ENCODE measurements around the gene EPHA4.

The EPHA4 gene

DNA sequence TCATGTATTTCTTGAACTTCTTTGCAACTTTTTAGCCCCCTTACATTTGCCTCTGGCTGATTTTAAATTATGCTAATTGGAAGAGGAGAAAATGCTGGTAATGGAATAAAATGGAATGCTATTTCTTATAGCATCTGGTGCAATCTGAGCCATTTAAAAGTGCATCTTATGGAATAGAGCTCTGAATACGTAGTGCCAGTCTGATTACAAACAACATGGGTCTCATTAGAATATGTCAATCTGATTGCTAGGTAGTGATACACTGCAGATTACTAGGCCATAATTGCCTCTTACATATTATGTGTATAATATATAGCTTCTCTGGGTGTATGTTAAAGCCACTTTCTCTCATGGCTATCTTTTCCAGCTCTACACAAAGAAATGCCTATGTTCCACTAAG is 159.1 kb downstream of the EPHA4 start:
- DNase-seq: no peak
- no peak overlapping the region for H3K4me2 ChIP-seq (ENCODE audit: low read depth, low read length)

DNA sequence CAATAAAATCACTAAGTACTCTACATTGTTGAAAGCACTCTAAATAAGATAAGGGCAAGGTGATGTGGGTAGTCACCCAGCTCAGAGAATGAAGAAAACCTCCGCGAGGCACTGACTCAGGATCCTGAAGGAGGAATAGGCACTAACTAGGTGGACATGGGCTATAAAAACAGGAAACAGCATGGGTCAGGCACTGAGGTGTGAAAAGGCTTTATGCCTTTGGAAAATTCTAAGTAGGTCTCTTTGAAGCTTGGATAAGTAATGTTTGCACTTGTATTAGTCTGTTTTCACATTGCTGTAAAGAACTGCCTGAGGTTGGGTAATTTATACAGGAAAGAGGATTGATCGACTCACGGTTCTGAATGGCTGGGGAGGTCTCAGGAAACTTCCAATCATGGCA is 161.6 kb downstream of the EPHA4 start:
- no peak overlapping the region for H3K4me2 ChIP-seq (ENCODE audit: low read depth, low read length)
- no peak for DNase-seq
- H2AFZ ChIP-seq (ENCODE audit: low read length): no peak overlapping the region
- H3F3A ChIP-seq (ENCODE audit: insufficient read depth, low read length): no peaks in the 10 kb centered on the region
- TF ChIP-seq EZH2 (optimal IDR thresholded peaks at IDR 0.05; ENCODE audit: low read depth, low read length) (no peak), EZH2phosphoT487 (IDR thresholded peaks at IDR 0.05; ENCODE audit: low read length) (no peak)
- TF ChIP-seq, protein P1, sequence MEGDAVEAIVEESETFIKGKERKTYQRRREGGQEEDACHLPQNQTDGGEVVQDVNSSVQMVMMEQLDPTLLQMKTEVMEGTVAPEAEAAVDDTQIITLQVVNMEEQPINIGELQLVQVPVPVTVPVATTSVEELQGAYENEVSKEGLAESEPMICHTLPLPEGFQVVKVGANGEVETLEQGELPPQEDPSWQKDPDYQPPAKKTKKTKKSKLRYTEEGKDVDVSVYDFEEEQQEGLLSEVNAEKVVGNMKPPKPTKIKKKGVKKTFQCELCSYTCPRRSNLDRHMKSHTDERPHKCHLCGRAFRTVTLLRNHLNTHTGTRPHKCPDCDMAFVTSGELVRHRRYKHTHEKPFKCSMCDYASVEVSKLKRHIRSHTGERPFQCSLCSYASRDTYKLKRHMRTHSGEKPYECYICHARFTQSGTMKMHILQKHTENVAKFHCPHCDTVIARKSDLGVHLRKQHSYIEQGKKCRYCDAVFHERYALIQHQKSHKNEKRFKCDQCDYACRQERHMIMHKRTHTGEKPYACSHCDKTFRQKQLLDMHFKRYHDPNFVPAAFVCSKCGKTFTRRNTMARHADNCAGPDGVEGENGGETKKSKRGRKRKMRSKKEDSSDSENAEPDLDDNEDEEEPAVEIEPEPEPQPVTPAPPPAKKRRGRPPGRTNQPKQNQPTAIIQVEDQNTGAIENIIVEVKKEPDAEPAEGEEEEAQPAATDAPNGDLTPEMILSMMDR (IDR thresholded peaks at IDR 0.05; ENCODE audit: low read length): no peak
- H4K20me1 ChIP-seq (ENCODE audit: insufficient read depth, low read length): no peaks in the 10 kb centered on the region
- no peaks in the 10 kb centered on the region for H3K79me2 ChIP-seq (ENCODE audit: low read length)
- no peak overlapping the region for H3K27ac ChIP-seq (ENCODE audit: low read length)
- H3K4me1 ChIP-seq (ENCODE audit: low read length): no peaks in the 10 kb centered on the region
- H3K4me3 ChIP-seq (ENCODE audit: low read length): no peak overlapping the region
- H3K9ac ChIP-seq (ENCODE audit: low read length): no peak overlapping the region
- H3K27me3 ChIP-seq (replicated peaks; ENCODE audit: insufficient read depth, low read length): no peaks in the 10 kb centered on the region
- H3K9me2 ChIP-seq (replicated peaks; ENCODE audit: insufficient read depth, low read length): no peaks in the 10 kb centered on the region
- no peaks in the 10 kb centered on the region for H3K9me3 ChIP-seq (replicated peaks; ENCODE audit: insufficient read depth, low read length)
- no peaks in the 10 kb centered on the region for H3K36me3 ChIP-seq (replicated peaks; ENCODE audit: insufficient read depth, low read length)

More for the DNA sequence above, 159.1 kb downstream of the EPHA4 start:
- H3K79me2 ChIP-seq (ENCODE audit: low read length): no peaks in the 10 kb centered on the region
- no peaks in the 10 kb centered on the region for H4K20me1 ChIP-seq (ENCODE audit: insufficient read depth, low read length)
- H3K4me3 ChIP-seq (ENCODE audit: low read length): no peak overlapping the region
- H3F3A ChIP-seq (ENCODE audit: insufficient read depth, low read length): no peaks in the 10 kb centered on the region
- no peak overlapping the region for H3K27ac ChIP-seq (ENCODE audit: low read length)
- H3K9me2 ChIP-seq (replicated peaks; ENCODE audit: insufficient read depth, low read length): no peaks in the 10 kb centered on the region
- TF ChIP-seq, protein P1 (IDR thresholded peaks at IDR 0.05; ENCODE audit: low read length): no peak
- no peak for TF ChIP-seq EZH2 (optimal IDR thresholded peaks at IDR 0.05; ENCODE audit: low read depth, low read length)
- TF ChIP-seq EZH2phosphoT487 (IDR thresholded peaks at IDR 0.05; ENCODE audit: low read length): no peak
- no peak overlapping the region for H2AFZ ChIP-seq (ENCODE audit: low read length)
- H3K9me3 ChIP-seq (replicated peaks; ENCODE audit: insufficient read depth, low read length): no peaks in the 10 kb centered on the region
- no peaks in the 10 kb centered on the region for H3K4me1 ChIP-seq (ENCODE audit: low read length)
- H3K9ac ChIP-seq (ENCODE audit: low read length): no peak overlapping the region
- no peaks in the 10 kb centered on the region for H3K27me3 ChIP-seq (replicated peaks; ENCODE audit: insufficient read depth, low read length)
- no peaks in the 10 kb centered on the region for H3K36me3 ChIP-seq (replicated peaks; ENCODE audit: insufficient read depth, low read length)

- Histone ChIP-seq H3K4me2 (ENCODE audit: low read depth, low read length) (no peak overlapping the region), H3K9me3 (replicated peaks; ENCODE audit: insufficient read depth, low read length) (no peaks in the 10 kb centered on the region), H3K9me2 (replicated peaks; ENCODE audit: insufficient read depth, low read length) (no peaks in the 10 kb centered on the region), H2AFZ (ENCODE audit: low read length) (no peak overlapping the region), H3K79me2 (ENCODE audit: low read length) (no peaks in the 10 kb centered on the region), H4K20me1 (ENCODE audit: insufficient read depth, low read length) (no peaks in the 10 kb centered on the region), H3F3A (ENCODE audit: insufficient read depth, low read length) (no peaks in the 10 kb centered on the region), H3K27me3 (replicated peaks; ENCODE audit: insufficient read depth, low read length) (no peaks in the 10 kb centered on the region), H3K36me3 (replicated peaks; ENCODE audit: insufficient read depth, low read length) (no peaks in the 10 kb centered on the region), H3K4me1 (ENCODE audit: low read length) (no peaks in the 10 kb centered on the region), H3K4me3 (ENCODE audit: low read length) (no peak overlapping the region), H3K9ac (ENCODE audit: low read length) (no peak overlapping the region), H3K27ac (ENCODE audit: low read length) (no peak overlapping the region)
- TF ChIP-seq EZH2phosphoT487 (IDR thresholded peaks at IDR 0.05; ENCODE audit: low read length) (no peak), EZH2 (optimal IDR thresholded peaks at IDR 0.05; ENCODE audit: low read depth, low read length) (no peak)
- TF ChIP-seq, protein P1 (IDR thresholded peaks at IDR 0.05; ENCODE audit: low read length): no peak
- no peak for DNase-seq
These were observed 164.3 kb downstream of the EPHA4 start for GRCh38 chr2:221407765-221408164.
